NCI-H1105 treated with DMSO at 0.1 percent for 48 hours (cell line): ENCODE results near the gene ELF3.
"Not testable (repeated sequence)": the region's sequence is repeated elsewhere in the genome, so short reads cannot be mapped to it uniquely, and the experiment has no call there.

ENCODE experiments used
- DNase-seq: peaks from one replicate; lab custom pipeline; 2025; lab: John Stamatoyannopoulos, UW

ELF3 gene

GRCh38 chr1:202007805-202008489 lies 2.4 kb upstream of the ELF3 start:
- peak; percentile 49 for DNase-seq

- peak; percentile 86 for DNase-seq
These were observed 834 bp upstream of the ELF3 start for GRCh38 chr1:202009326-202010179.

- no peak for DNase-seq
These were observed 1.6 kb downstream of the ELF3 start for GRCh38 chr1:202011994-202012393.

GRCh38 chr1:202012544-202013478 lies 2.4 kb downstream of the ELF3 start:
- DNase-seq = no peak

- DNase-seq = no peak
These were observed 3.2 kb downstream of the ELF3 start for GRCh38 chr1:202013603-202014002.

GRCh38 chr1:202014060-202014459 lies 3.7 kb downstream of the ELF3 start:
- DNase-seq = no peak

GRCh38 chr1:202014915-202015661 lies 4.7 kb downstream of the ELF3 start:
- DNase-seq = no peak

- no peak for DNase-seq
These were observed 5.2 kb downstream of the ELF3 start for GRCh38 chr1:202015662-202015937.

- no peak for DNase-seq
These were observed 5.8 kb downstream of the ELF3 start for GRCh38 chr1:202016022-202016810.

GRCh38 chr1:202016811-202017748 lies 6.7 kb downstream of the ELF3 start:
- DNase-seq = no peak

- DNase-seq = no peak
These were observed 7.5 kb downstream of the ELF3 start for GRCh38 chr1:202017749-202018467.

GRCh38 chr1:202018468-202019234 lies 8.3 kb downstream of the ELF3 start:
- DNase-seq = no peak

- not testable (repeated sequence) for DNase-seq
These were observed 8.8 kb downstream of the ELF3 start for GRCh38 chr1:202019235-202019558.

GRCh38 chr1:202023001-202023433 lies 12.6 kb downstream of the ELF3 start:
- DNase-seq = peak; percentile 69

GRCh38 chr1:202029171-202029665 lies 18.8 kb downstream of the ELF3 start:
- DNase-seq = peak; percentile 69

- no peak for DNase-seq
These were observed 19.3 kb downstream of the ELF3 start for GRCh38 chr1:202029727-202030126.

- DNase-seq = no peak
These were observed 21.4 kb downstream of the ELF3 start for GRCh38 chr1:202031796-202032195.

- no peak for DNase-seq
These were observed 23.8 kb downstream of the ELF3 start for GRCh38 chr1:202034149-202034682.
